ENCODE measurements around the gene PPID. TPM values are rescaled to one million over a fixed set of nuclear protein-coding genes. Genes with fewer than 3 reads are reported as not detected.
A peak's percentile ranks its signal among the peaks of the same experiment; 100 is the strongest.

The PPID gene
- total and polyA plus RNA-seq, 2 of the 13 experiments (the other 11 are each of a cell fraction or from before 2014, with no cell fraction given), result 15.4 to 63.4 TPM

- TF ChIP-seq HNF1A (IDR thresholded peaks at IDR 0.05; ENCODE audit: low read depth) (no peak), HNF1A (CRISPR knock-in tag; IDR thresholded peaks at IDR 0.05; ENCODE audit: borderline replicate concordance) (no peak), PBX2 (CRISPR knock-in tag; IDR thresholded peaks at IDR 0.05) (no peak), SETDB1 (CRISPR knock-in tag; IDR thresholded peaks at IDR 0.05; ENCODE audit: borderline replicate concordance) (no peak), PRDM10 (CRISPR knock-in tag; IDR thresholded peaks at IDR 0.05; ENCODE audit: low read depth) (peak; percentile 45; the same call in 1 of the 2 replicates), ESRRA (CRISPR knock-in tag; IDR thresholded peaks at IDR 0.05; ENCODE audit: low read depth) (0 out of 2 replicates have a peak, but pooled peaks have one; percentile 15), ZGPAT (CRISPR knock-in tag; IDR thresholded peaks at IDR 0.05) (peak; percentile 84), RNF2 (conservative IDR thresholded peaks at IDR 0.05; ENCODE audit: low read depth) (peak; percentile 72; the same call in 1 of the 2 replicates), MBD4 (IDR thresholded peaks at IDR 0.05; ENCODE audit: borderline replicate concordance, low read length) (no peak), HNRNPUL1 (IDR thresholded peaks at IDR 0.05; ENCODE audit: low read depth, low read length) (no peak), DMTF1 (CRISPR knock-in tag; IDR thresholded peaks at IDR 0.05) (no peak), ZNF317 (CRISPR knock-in tag; IDR thresholded peaks at IDR 0.05) (no peak; the same call in 1 of the 2 replicates), SRSF4 (IDR thresholded peaks at IDR 0.05; ENCODE audit: low read depth, low read length, poor library complexity, severe bottlenecking) (no peak), ZNF781 (CRISPR knock-in tag; IDR thresholded peaks at IDR 0.05; ENCODE audit: borderline replicate concordance, not compliant biosample characterization) (peak; percentile 45)
Measured at GRCh38 chr4:158722917-158723793, at the start of gene PPID (continued).

All from HepG2 (cell line).